CD8-positive, alpha-beta memory T cell (primary cell): ENCODE measurements around the gene A2M. TPM values are rescaled to one million over a fixed set of nuclear protein-coding genes. Genes with fewer than 3 reads are reported as not detected.

Source experiments
- CTCF ChIA-PET: fragments of 350-600 bp; sonication (Branson Sonifier 250); formaldehyde crosslinking; loops from one replicate; lab custom pipeline; 2021; ENCODE audit warnings: antibody characterized with exemption; lab: Charles Lee
- POLR2A ChIA-PET: fragments of 350-600 bp; sonication (Branson Sonifier 250); formaldehyde crosslinking; loops from one replicate; lab custom pipeline; 2021; ENCODE audit warnings: antibody characterized with exemption; lab: Charles Lee
- DNase-seq, 5 donors: peaks; one replicate each; pipeline versions ENCODE4 v3.0.0 to v3.0.0-alpha.2; 2020 to 2022; ENCODE audit warnings: mixed read lengths in 1 of 5
- H3K27ac ChIP-seq: one replicate; pipeline ENCODE4 v1.7.0; 2013; ENCODE audit warnings: low read depth, mild to moderate bottlenecking, low read length, moderate library complexity
- H3K27me3 ChIP-seq: 2 replicates; pipeline ENCODE4 v1.7.0; 2013; ENCODE audit warnings: low read length, mild to moderate bottlenecking; ENCODE audit not compliant: insufficient read depth, poor library complexity, severe bottlenecking
- H3K36me3 ChIP-seq: 2 replicates; pipeline ENCODE4 v1.7.0; 2013; ENCODE audit warnings: mild to moderate bottlenecking, low read length, moderate library complexity; ENCODE audit not compliant: insufficient read depth
- H3K4me1 ChIP-seq: 2 replicates; pipeline ENCODE4 v1.7.0; 2013; ENCODE audit warnings: mild to moderate bottlenecking, low read length, moderate library complexity; ENCODE audit not compliant: insufficient read depth
- H3K4me3 ChIP-seq: 2 replicates; pipeline ENCODE4 v1.7.0; 2013; ENCODE audit warnings: mild to moderate bottlenecking, low read length
- H3K9me3 ChIP-seq: 2 replicates; pipeline ENCODE4 v1.7.0; 2013; ENCODE audit warnings: mild to moderate bottlenecking, low read length
- H3K27ac Mint-ChIP-seq, 8 donors: one replicate each; pipeline ENCODE4 v1.8.0; 2020 to 2021; ENCODE audit warnings: mixed read lengths in 8 of 8, mild to moderate bottlenecking in 6 of 8, inconsistent platforms in 3 of 8, moderate library complexity in 3 of 8
- H3K27me3 Mint-ChIP-seq, 2 donors: one replicate each; pipeline ENCODE4 v1.8.0; 2020 to 2021; ENCODE audit warnings: mixed read lengths in 2 of 2, mild to moderate bottlenecking in 1 of 2, moderate library complexity in 1 of 2
- H3K36me3 Mint-ChIP-seq, 3 donors: one replicate each; pipeline ENCODE4 v1.8.0; 2020 to 2021; ENCODE audit warnings: mixed read lengths in 3 of 3, inconsistent platforms in 1 of 3, mild to moderate bottlenecking in 1 of 3
- H3K4me1 Mint-ChIP-seq, 3 donors: one replicate each; pipeline ENCODE4 v1.8.0; 2020 to 2021; ENCODE audit warnings: mixed read lengths in 3 of 3, inconsistent platforms in 1 of 3, mild to moderate bottlenecking in 1 of 3
- H3K4me3 Mint-ChIP-seq, 7 donors: one replicate each; pipeline ENCODE4 v1.8.0; 2020 to 2021; ENCODE audit warnings: mixed read lengths in 7 of 7, mild to moderate bottlenecking in 6 of 7, moderate library complexity in 4 of 7, inconsistent platforms in 2 of 7
- H3K9me3 Mint-ChIP-seq, 5 donors: one replicate each; pipeline ENCODE4 v1.8.0; 2020 to 2022; ENCODE audit warnings: mixed read lengths in 5 of 5, mild to moderate bottlenecking in 3 of 5, moderate library complexity in 2 of 5, inconsistent platforms in 1 of 5
- polyA plus RNA-seq: library from polyadenylated mRNA; unstranded; fragments of 300-500 nt; fragmentation: Illumina TruSeq; gene quantifications from one replicate; pipeline ENCODE4 v1.2.3, GENCODE V29; 2021
- total RNA-seq, 2 experiments: library from RNA; stranded (reverse); gene quantifications; one replicate each; pipeline ENCODE4 v1.2.3, GENCODE V29; 2021

The A2M gene
- total and polyA plus RNA-seq, 3 experiments from 2014 or later = 1.4 to 2.2 (median 1.6) TPM

GRCh38 chr12:9118158-9118557, 2.4 kb upstream of the A2M start:
- Mint-ChIP-seq H3K9me3 (no peaks in the 10 kb centered on the region), H3K27ac (peak overlapping the region in 3 of 8 donors; percentile 23 to 75 (median 61)), H3K27me3 (no peaks in the 10 kb centered on the region), H3K4me3 (no peak overlapping the region), H3K36me3 (peaks cover 4 to 23% (median 6%) of the 10 kb centered on the region in 3 donors), H3K4me1 (peaks cover 35 to 43% (median 36%) of the 10 kb centered on the region in 3 donors)
- Histone ChIP-seq H3K27me3 (no peaks in the 10 kb centered on the region), H3K4me1 (peaks cover 7% of the 10 kb centered on the region), H3K27ac (no peak overlapping the region), H3K9me3 (no peaks in the 10 kb centered on the region), H3K4me3 (no peak overlapping the region), H3K36me3 (no peaks in the 10 kb centered on the region)
- POLR2A ChIA-PET = no interaction called here
- DNase-seq = no peak
- CTCF ChIA-PET = no interaction called here

DNA sequence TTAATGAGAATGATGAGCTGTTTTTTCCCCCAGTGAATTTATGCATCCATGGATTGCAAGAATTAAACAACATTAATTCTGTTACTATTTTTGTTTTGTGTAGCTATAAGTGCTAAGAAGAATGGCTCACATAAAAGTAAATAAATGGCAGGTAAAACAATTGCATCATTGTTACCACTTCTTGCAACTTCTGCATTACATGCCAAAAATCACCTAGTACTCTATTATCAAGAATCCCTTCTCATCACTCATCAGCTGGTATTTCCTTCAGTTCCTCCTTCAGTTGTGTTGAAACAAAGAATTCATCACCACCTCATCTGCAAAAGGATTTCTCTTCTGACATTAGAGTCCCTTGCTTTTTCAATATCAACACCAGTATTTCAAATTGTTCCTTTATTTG, 773 bp downstream of the A2M start:
- peaks cover 34 to 45% (median 44%) of the 10 kb centered on the region in 3 donors for H3K4me1 Mint-ChIP-seq
- Histone ChIP-seq H3K4me1 (peaks cover 7% of the 10 kb centered on the region), H3K27ac (no peak overlapping the region), H3K9me3 (no peaks in the 10 kb centered on the region), H3K36me3 (no peaks in the 10 kb centered on the region), H3K4me3 (no peak overlapping the region), H3K27me3 (no peaks in the 10 kb centered on the region)
- DNase-seq = no peak
- H3K4me3 Mint-ChIP-seq = no peak overlapping the region
- H3K36me3 Mint-ChIP-seq = peaks cover 5 to 24% (median 8%) of the 10 kb centered on the region in 3 donors
- H3K27ac Mint-ChIP-seq = peak overlapping the region in 2 of 8 donors; percentile 78 to 85
- ChIA-PET POLR2A (interaction anchor here (0.6 kb wide), 2 partner anchors 75 to 391 kb away, joined by 3 to 4 read pairs; no protein-coding TSS in a partner anchor), CTCF (no interaction called here)
- H3K27me3 Mint-ChIP-seq = no peaks in the 10 kb centered on the region
- H3K9me3 Mint-ChIP-seq = no peaks in the 10 kb centered on the region

DNA sequence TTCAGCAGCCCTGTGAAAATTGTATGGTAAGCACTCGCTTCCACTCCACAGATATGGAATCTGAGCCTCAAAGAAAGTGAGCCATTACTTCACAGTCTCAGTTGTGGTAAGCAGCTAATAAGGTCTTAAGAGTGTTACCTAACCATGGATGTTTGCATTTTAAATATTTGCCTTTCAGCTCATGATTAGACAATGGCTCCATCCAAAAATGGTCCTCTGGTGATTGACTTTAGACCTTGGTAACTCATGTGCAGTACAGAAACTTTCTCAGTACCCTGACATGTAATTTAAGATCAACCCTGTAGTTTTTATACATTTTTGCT, 1.8 kb downstream of the A2M start:
- H3K36me3 Mint-ChIP-seq = peaks cover 5 to 28% (median 9%) of the 10 kb centered on the region in 3 donors
- Histone ChIP-seq H3K4me3 (no peak overlapping the region), H3K36me3 (no peaks in the 10 kb centered on the region), H3K9me3 (no peaks in the 10 kb centered on the region), H3K27ac (no peak overlapping the region), H3K27me3 (no peaks in the 10 kb centered on the region), H3K4me1 (peaks cover 7% of the 10 kb centered on the region)
- no peaks in the 10 kb centered on the region for H3K27me3 Mint-ChIP-seq
- CTCF ChIA-PET = no interaction called here
- POLR2A ChIA-PET = no interaction called here
- no peak overlapping the region for H3K4me3 Mint-ChIP-seq
- no peak for DNase-seq
- H3K27ac Mint-ChIP-seq = no peak overlapping the region
- H3K9me3 Mint-ChIP-seq = no peaks in the 10 kb centered on the region
- peaks cover 34 to 47% (median 44%) of the 10 kb centered on the region in 3 donors for H3K4me1 Mint-ChIP-seq

GRCh38 chr12:9113296-9113986, 2.3 kb downstream of the A2M start:
- H3K27ac Mint-ChIP-seq = peak overlapping the region in 3 of 8 donors; percentile 34 to 77 (median 66)
- no peak for DNase-seq
- H3K27me3 Mint-ChIP-seq = no peaks in the 10 kb centered on the region
- ChIA-PET CTCF (no interaction called here), POLR2A (no interaction called here)
- Histone ChIP-seq H3K4me1 (peaks cover 7% of the 10 kb centered on the region), H3K4me3 (no peak overlapping the region), H3K27ac (no peak overlapping the region), H3K27me3 (no peaks in the 10 kb centered on the region), H3K36me3 (no peaks in the 10 kb centered on the region), H3K9me3 (no peaks in the 10 kb centered on the region)
- H3K36me3 Mint-ChIP-seq = peaks cover 5 to 33% (median 10%) of the 10 kb centered on the region in 3 donors
- H3K9me3 Mint-ChIP-seq = no peaks in the 10 kb centered on the region
- peak overlapping the region in 1 of 7 donors; percentile 39 for H3K4me3 Mint-ChIP-seq
- peaks cover 39 to 48% (median 45%) of the 10 kb centered on the region in 3 donors for H3K4me1 Mint-ChIP-seq

GRCh38 chr12:9112076-9112853, 3.5 kb downstream of the A2M start:
- no peak overlapping the region for H3K27ac ChIP-seq
- ChIA-PET POLR2A (no interaction called here), CTCF (interaction anchor here (1.1 kb wide), 1 partner anchor 15 kb away, joined by 3 read pairs; no protein-coding TSS in a partner anchor)
- H3K4me3 ChIP-seq = no peak overlapping the region
- H3K27me3 ChIP-seq = no peaks in the 10 kb centered on the region
- H3K4me3 Mint-ChIP-seq = no peak overlapping the region
- peak overlapping the region in 2 of 8 donors; percentile 29 to 44 for H3K27ac Mint-ChIP-seq
- no peaks in the 10 kb centered on the region for H3K27me3 Mint-ChIP-seq
- peaks cover 7 to 36% (median 10%) of the 10 kb centered on the region in 3 donors for H3K36me3 Mint-ChIP-seq
- H3K9me3 Mint-ChIP-seq = no peaks in the 10 kb centered on the region
- no peaks in the 10 kb centered on the region for H3K36me3 ChIP-seq
- DNase-seq = no peak
- H3K9me3 ChIP-seq = no peaks in the 10 kb centered on the region
- peaks cover 34 to 46% (median 43%) of the 10 kb centered on the region in 3 donors for H3K4me1 Mint-ChIP-seq
- H3K4me1 ChIP-seq = peaks cover 7% of the 10 kb centered on the region

- H3K27ac ChIP-seq = no peak overlapping the region
Observed at GRCh38 chr12:9111525-9111924, 4.2 kb downstream of the A2M start.

DNA sequence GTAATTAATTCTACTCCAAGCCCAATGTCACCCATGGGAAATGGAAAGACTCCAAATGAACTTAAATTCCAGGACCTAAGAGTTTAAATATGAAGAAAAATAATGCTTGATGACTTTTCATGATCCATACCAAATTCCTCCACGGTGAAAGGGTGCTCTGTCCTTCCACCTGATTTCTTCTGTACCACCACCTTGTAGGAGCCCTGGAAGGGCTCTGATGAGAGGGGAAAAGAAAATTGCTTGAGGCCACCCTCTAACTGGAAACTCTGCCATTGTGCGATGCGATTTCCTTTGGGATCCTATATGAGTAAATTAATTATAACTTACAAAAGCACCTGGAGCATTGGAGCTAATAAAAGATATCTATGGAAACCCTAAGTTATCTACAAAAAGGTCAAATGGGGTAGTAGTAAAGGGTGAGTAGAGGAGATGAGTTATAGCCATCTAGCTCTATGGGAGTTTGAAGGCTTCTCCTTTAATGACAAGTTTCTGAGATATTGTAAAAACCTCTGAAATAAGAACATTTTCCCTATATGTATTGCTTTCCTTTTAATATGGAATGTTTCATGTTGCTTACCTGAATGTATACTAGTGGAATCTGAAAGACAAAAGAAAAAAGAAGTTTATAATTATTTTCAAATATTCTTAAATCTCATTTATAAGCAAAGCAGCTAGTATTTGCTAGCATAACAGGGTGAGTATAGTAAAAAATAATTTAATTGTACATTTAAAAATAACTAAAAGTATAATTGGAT, 5.8 kb downstream of the A2M start:
- Mint-ChIP-seq H3K4me1 (peaks cover 18 to 27% (median 25%) of the 10 kb centered on the region in 3 donors), H3K9me3 (no peaks in the 10 kb centered on the region), H3K27me3 (no peaks in the 10 kb centered on the region), H3K27ac (peak overlapping the region in 4 of 8 donors; percentile 23 to 54 (median 34)), H3K4me3 (no peak overlapping the region), H3K36me3 (peaks cover 8 to 32% (median 10%) of the 10 kb centered on the region in 3 donors)
- POLR2A ChIA-PET = no interaction called here
- Histone ChIP-seq H3K36me3 (no peaks in the 10 kb centered on the region), H3K4me3 (no peak overlapping the region), H3K4me1 (no peaks in the 10 kb centered on the region), H3K27ac (no peak overlapping the region), H3K9me3 (no peaks in the 10 kb centered on the region), H3K27me3 (no peaks in the 10 kb centered on the region)
- no peak for DNase-seq
- CTCF ChIA-PET = interaction anchor here (1.5 kb wide), 1 partner anchor 13 kb away, joined by 4 read pairs; no protein-coding TSS in a partner anchor

More at GRCh38 chr12:9111525-9111924, 4.2 kb downstream of the A2M start:
- H3K9me3 Mint-ChIP-seq = no peaks in the 10 kb centered on the region
- Histone ChIP-seq H3K9me3 (no peaks in the 10 kb centered on the region), H3K36me3 (no peaks in the 10 kb centered on the region), H3K27me3 (no peaks in the 10 kb centered on the region), H3K4me3 (no peak overlapping the region), H3K4me1 (peaks cover 7% of the 10 kb centered on the region)
- no peak for DNase-seq
- ChIA-PET CTCF (interaction anchor here (1.1 kb wide), 1 partner anchor 15 kb away, joined by 3 read pairs; no protein-coding TSS in a partner anchor), POLR2A (no interaction called here)
- peaks cover 8 to 35% (median 10%) of the 10 kb centered on the region in 3 donors for H3K36me3 Mint-ChIP-seq
- peaks cover 28 to 41% (median 40%) of the 10 kb centered on the region in 3 donors for H3K4me1 Mint-ChIP-seq
- H3K27me3 Mint-ChIP-seq = no peaks in the 10 kb centered on the region
- H3K27ac Mint-ChIP-seq = peak overlapping the region in 4 of 8 donors; percentile 3 to 48 (median 24)
- no peak overlapping the region for H3K4me3 Mint-ChIP-seq
